NCI-H748 treated with DMSO at 0.1 percent for 48 hours (cell line): ENCODE measurements around the gene HSF2BP.
"Not testable (repeated sequence)": the region's sequence is repeated elsewhere in the genome, so short reads cannot be mapped to it uniquely, and the experiment has no call there.

Experiments
- DNase-seq: peaks from one replicate; lab custom pipeline; 2025; lab: John Stamatoyannopoulos, UW

The HSF2BP gene

DNA sequence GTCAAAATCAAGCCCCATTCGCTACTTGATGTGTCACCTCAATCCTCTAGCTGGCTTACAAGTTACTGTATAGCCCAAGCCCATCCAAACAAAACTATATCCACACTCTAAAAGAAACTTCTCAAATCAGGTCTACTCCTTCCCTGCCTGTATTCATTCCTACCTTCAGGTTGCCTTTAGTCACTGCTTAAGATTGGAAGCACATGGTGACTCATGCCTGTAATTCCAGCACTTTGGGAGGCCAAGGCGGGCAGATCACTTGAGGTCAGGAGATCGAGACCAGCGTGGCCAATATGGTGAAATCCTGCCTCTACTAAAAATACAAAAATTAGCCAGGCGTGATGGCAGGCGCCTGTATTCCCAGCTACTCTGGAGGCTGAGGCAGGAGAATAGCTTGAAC lies 7.4 kb downstream of the HSF2BP start:
- not testable (repeated sequence) for DNase-seq

DNA sequence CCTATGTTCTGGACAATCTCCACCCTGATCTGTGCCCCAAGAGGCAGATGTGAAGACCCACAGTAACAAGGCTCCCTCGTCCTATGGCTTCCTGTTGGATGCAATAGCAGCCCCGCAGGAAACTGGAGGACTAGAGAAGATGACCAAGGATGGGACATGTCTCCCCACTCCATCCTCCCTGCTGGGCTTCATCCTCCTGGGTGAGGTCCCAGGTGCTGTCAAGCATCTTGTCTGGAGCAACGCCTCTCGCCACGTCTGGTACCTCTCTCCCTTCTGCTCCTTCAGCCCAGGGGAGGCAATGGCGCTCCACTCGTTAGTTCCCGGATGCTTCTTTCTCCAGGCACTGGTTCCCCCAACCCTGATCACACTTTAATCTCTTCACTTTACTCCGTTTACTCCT lies 11.1 kb downstream of the HSF2BP start:
- DNase-seq = no peak

DNA sequence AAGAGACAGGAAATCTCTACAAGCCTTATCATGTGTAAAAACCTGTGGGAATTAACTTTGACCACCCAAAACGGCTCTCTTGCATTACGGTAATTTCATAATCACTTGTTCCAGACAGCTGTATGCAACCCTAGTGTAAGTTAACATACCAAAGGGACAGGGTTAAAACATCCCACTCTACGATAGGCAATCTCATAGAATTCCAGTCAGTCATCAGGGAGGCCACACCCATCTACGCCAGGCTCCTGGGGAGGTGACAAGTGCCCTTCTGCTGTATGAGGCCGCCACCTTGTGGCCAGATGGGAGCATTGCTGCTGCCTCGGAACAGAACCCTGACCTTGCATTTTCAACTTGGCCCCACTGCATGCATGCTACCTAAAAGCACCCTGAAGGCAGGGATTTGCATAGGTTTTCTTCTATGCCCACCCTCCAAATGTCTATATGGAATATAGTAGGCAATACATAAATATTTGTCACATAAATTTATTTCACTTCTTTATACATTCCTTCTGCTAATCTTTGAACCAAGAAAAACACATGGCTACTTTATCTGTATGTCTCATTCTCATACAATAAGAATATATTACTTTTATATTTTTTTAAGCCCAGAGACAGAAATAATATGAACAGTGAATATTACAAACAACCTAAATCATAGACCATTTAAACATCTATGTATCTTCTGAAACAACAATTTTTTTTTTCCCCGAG lies 12.6 kb downstream of the HSF2BP start:
- DNase-seq = peak; percentile 90

DNA sequence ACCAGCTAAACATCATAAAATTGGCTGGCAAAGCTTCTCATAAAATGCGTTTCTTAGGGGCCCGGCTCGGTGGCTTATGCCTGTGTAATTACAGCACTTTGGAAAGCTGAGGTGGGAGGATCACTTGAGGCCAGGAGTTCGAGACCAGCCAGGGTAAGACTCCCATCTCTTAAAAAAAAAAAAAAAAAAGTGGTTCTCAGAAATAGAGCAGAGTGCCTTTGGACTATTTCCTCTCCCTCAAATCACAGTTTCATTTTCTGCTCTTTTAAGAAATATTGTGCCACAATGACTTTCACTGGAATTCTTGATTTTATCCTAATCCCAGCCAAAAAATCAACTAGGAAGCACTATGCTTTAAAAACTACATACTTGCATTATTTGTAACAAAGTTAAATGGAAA lies 13.3 kb downstream of the HSF2BP start:
- no peak for DNase-seq

DNA sequence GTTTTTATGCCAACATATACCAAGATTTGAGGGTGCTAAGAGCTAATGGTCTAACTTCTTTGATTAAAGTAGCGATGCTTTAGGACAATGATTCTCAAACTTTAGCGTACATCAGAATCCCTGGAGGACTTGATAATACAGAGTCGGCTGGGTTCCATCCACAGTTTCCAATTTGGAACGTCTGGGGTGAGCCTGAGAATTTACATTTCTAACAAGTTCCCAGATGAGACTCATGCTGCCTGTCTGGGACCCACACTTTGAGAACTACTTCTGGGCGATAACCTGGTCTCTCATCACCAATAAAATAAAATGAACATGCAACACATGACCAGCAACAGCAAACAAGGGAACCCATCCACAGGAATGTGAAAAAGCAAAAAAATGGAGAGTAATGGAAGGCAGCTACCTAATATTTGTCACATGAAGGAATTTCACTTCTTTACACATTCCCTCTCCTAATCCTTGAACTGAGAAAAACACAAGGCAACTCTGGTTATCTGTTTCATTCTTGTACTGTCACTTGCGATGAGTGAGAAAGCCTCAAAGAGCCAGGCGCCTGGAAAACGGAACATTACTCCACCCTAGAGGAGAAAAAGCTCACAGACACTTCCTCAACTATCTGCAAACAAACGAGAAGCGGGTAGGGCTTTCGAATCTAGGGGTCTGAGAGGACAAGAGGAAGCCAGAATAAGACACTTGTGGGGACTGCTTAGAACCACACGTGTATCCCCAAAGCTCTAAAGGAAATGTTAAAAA lies 14.0 kb downstream of the HSF2BP start:
- peak; percentile 7 for DNase-seq

DNA sequence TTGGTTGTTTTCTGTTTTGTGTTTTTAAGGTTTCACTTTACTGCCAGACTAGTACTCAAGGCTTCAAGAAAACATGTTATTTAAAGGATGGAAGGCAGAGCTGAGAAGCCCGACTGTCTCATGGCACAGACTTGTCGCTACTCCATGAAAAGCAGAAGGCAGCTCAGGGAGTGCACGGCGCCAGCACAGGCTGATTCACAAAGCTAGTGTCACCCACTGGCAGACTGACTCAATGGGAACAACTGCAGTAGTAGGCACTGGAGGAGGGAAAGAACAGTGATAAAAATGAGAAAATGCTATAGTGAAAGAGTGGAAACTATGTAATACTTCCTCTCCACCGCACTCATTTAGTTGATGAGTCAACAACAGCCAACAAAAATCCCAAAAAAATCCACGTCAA lies 14.7 kb downstream of the HSF2BP start:
- DNase-seq = no peak

DNA sequence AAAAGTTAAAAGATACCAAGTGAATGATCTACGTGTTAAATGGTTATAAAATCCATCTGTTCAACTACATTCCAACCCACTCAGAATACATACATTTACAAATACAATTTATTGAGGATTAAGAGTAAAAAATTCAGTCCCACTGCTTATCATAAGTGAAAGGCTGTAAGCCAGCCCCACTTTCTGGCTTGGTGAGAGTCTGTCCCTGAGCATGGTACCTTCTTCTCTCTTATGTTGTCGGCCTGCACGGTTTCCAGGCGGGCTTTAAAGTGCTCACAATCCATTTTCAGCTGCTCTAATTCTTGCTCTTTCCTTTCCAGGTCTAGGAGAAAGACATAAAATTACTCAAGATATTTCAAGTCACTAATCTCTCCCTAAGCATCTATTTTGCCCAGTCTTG lies 15.2 kb downstream of the HSF2BP start:
- DNase-seq = no peak

DNA sequence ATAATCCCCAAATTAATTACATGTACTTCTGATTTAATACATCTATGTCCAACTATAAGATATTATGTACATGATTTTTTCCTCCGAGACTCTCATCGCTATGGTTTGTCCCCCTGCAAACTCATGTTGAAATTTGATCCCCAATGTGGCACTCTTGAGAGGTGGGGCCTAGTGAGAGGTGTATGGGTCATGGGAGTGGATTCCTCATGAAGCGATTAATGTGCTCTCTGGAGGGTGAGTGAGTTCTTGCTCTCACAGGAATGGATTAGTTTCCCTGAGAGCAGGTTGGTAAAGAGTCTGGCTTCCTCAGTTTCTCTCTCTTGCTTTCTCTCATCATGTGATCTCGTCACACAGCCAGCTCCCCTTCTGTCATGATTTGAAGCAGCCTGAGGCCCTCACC lies 16.1 kb downstream of the HSF2BP start:
- DNase-seq = no peak

DNA sequence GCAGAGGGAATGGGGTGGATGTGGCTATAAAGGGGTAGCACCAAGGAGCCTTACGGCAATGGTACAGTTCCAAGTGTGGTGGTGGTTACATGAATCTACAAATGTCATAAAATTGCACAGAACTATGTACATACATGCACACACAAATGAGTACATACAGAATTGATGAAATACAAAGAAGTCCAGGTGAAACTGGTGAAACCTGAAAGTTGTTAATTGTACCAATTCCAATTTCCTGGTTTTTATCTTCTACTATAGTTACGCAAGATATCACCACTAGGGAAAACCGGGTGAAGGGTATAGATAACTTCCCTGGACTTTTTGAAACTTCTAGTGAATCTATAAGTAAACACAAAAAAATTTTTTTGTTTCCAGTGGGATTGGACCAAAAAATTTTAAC lies 18.9 kb downstream of the HSF2BP start:
- no peak for DNase-seq

DNA sequence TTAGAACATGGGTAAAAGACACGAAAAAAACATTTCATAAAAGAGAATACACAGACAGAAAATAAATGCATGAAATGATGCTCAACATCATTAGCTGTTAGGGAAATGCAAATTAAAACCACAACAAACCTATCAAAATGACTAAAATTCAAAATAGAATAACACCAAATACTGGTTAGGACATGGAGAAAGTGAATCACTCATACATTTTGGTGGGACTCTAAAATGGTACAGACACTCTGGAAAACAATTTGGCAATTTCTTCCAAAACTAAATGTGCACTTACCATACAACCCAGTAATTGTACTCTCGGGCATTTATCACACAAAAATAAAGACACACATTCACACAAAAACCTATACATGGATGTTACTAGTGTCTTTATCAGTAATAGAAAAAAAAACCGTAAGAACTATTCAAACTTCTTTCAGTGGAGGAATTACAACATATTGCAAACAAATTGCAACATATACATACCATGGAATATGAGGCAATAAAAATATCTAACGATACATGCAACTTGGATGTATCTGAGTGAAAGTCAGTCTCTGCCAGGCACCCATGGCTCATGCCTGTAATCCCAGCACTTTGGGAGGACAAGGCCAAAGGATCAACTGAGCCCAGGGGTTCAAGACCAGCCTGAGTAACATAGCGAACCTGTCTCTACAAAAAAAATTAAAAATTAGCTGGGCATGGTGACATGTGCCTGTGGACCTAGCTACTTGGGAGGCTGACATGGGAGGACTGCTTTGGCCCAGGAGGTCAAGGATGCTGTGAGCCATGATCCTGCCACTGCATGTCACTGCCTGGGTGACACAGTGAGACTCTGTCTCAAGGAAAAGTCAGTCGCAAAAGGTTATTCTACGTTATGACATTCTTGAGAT lies 19.6 kb downstream of the HSF2BP start:
- no peak for DNase-seq

DNA sequence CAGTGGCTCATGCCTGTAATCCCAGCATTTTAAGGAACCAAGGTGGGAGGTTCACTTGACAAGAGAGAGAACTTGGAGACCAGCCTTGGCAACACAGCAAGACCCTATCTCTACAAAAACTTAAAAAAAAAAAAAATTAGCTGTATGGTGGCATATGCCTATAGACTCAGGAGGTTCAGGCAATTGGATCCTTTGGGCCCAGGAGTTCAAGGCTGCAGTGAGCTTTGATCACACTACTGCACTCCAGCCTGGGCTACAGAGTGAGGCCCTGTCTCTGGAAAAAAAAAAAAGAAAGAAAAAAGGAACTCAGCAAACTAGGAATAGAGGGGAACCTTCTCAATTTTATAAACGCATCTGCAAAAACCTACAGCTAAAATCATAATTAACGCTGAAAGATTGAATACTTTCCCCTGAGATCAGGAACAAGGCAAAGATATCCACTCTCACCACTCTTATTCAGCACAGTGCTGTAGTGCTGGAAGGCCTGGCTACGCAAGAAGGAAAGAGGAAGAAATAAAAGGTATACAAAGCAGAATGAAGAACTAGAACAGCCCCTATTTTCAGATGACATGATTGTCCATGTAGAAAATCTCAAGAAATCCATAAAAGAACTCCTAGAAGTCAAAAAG lies 21.6 kb downstream of the HSF2BP start:
- DNase-seq = no peak

DNA sequence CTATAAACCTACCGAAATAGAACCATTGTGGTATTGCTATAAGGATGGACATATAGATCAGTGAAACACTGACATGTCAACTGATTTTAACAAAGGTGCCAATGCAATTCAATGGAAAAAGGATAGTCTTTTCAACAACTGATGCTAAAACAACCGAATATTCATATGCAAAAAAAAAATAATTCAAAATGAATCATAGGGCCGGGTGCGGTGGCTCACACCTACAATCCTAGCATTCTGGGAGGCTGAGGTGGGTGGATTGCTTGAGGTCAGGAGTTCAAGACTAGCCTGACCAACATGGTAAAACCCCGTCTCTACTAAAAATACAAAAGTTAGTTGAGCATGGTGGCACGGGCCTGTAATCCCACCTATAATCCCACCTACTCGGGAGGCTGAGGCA lies 23.9 kb downstream of the HSF2BP start:
- DNase-seq = no peak

DNA sequence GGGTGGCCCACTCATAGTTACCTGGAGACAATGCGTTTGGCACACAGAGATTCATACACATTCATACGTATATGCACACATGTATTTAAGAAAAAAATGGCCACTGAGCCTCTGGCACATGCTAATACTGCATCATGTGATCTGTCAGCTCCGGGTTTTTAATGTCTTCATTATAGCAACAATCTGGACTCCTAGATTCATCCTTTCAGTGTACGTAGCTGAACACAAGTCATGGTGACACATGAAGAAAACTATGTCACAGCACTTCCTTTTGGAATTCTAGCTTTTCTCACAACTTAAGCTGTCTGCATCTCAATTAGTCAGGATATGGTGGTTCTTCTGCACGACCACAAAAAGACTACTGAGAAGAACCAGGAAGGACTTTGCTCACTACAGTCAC lies 24.7 kb downstream of the HSF2BP start:
- DNase-seq = no peak

DNA sequence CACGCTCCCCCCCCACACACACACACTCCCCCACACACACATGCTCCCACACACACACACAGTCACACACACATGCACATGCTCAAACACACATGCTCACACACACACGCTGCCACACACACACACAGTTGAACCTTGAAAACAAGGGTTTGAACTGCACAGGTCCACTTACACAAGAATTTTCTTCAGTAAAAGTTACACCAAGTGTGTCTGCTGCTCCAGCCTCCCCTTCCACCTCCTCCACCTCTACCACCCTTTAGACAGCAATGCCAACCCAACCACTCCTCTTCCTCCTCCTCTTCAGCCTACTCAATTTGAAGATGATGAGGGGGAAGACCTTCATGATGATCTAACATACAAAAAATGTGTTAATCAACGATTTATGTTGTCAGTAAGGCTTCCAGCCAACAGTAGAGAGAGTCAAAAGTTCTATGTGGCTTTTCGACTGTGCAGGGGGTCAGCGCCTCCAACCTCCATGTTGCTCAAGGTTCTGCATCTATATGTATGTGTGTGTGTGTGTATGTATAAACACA lies 26.8 kb downstream of the HSF2BP start:
- DNase-seq = no peak

DNA sequence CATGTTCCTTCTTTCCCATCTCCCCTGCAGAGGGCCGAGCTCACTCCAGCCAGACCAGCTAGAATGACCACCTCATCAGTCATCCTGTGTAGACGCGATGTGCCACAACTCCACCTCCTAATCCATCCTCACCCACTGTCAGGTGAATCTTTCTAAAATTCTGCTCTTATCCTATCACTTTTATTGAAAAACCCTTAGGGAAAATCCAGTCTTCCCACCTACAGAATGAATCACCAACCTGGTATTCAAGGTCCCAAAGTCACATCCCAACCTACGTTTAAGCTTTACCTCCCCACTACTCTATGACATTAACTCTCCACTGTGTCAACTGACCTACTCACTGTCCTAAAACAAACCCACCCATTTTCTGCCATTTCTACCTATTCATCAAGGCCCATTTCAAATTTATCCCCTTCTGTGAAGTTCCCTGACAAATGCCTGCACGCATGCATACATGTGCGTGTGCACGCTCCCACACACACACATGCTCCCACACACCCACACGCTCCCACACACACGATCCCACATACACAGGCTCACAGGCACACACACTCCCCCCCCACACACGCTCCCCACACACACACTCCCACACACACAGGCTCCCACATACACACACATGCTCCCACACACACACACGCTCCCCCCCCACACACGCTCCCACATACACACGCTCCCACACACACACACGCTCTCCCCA lies 27.7 kb downstream of the HSF2BP start:
- DNase-seq = no peak

DNA sequence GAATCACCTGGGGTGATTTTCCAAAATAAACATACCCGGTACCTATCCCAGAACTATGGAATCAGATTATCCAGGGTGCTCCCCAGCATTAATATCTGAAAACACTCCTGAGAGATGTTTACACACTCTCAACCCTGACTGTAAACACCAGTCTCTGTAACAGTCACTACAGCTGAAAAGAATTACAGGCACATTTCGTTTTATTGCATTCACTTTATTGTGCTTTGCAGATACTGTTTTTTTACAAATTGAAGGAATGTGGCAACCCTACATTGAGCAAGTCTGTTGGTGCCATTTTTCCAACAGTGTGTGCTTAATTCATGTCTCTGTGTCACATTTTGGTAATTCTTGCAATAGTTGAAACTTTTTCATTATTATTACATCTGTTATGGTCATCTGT lies 31.8 kb downstream of the HSF2BP start:
- DNase-seq = no peak

DNA sequence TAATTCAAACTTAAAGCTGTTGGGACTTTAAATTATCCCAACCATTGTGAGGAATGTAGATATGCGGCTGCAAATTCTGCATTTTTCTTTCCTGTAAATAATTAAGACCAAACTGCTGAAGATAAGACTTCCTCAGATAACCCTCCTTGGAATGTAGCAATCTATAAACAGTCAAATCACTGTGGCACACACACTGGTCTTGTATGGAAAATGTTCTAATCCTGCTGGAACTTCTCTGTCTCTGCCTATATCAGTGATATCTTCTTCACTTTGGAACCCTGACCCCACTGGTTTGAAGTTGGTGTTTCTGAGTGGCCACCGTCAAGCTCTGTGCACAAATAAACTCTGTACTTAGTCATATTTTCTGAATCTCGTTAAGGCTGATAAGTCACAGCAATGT lies 32.9 kb downstream of the HSF2BP start:
- no peak for DNase-seq

DNA sequence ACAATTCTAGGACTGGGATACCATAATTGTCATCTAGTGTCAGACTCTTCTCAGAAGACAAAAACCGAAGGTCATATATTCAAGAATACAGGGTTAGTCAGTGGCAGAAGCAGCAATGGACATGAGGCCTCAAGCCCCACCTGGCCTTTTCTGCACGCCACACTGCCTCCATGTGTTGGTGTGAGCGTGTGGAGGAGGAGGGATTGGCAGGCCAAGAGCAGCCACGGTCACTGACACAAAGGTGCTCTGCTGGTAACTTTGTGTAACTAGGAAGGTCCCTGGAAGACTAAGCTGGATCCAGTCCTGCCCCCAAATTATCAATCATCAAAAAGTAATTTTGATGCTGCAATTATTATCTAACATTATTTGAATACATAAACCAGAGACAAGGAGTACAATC lies 34.9 kb downstream of the HSF2BP start:
- DNase-seq = no peak

DNA sequence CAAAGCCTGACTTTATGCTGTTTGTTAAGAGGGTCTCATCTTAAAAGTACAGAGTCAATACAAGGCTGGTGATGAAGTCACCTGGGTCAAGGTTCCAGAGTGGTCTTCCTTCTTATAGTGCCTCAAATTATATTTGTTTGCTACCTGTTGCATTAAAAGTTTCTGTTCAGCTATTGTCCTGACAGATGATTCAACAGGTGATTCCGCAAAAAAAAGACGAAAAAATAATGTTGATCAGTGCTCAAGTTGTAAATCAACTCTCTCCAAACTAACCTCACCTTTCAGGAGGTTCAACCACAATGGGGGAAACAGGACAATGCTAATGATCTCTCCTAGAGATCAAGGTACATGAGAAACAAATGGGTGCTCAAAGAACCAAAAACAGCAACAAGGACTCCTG lies 35.7 kb downstream of the HSF2BP start:
- no peak for DNase-seq

DNA sequence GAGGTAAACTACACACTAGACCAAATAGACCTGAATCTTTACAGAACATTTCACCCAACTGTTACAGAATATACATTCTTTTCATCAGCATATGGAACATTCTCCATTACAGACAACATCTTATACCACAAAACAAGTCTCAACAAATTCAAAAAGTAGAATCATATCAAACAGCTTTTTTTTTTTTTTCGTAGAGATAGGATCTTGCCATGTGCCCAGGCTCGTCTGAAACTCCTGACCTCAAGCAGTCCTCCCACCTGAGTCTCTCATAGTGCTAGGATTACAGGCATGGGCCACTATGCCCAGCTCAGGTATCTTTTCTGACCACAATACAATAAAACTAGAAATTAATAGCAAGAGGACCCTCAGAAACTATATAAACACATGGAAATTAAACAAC lies 36.5 kb downstream of the HSF2BP start:
- no peak for DNase-seq

DNA sequence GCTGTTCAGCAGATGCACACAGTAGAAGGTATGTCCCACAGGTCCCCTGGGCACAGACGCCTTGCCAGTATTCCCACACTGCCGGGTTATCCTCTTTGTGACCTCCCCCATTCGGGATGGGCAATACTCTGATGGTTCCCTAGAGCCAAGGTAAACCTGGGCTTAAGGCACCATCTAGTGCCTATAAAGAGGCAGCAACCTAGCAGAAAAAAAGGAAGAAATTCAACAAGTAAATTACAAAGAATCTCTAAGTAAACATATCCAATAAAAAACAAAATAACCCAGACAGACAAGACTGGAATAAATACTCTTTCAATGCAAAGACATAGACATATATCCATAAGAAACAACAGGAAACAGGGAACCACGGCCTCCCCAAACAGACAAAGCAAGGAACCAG lies 39.4 kb downstream of the HSF2BP start:
- no peak for DNase-seq

DNA sequence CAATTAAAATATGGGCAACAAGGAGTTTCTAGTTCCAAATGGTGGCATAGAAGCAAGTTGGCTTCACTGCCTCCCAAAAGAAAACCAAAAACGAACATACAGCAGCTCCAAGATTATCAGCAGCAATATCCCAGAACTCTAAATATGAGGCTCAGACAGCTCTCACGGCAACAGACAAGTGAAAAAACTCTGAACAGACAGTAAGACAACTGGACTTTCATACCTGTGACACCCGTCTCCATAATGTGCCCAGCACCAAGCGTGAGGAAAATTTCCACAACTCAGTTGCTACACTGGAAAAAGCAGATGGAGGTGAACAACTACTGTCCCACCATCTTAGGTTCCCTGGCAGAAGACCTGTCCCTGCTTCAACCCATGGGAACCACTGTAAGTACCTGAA lies 39.9 kb downstream of the HSF2BP start:
- DNase-seq = no peak
